Stimulated activated CD8-positive, alpha-beta memory T cell treated with anti-CD3 and anti-CD28 coated beads, Interleukin-7, amount 100 ng/mL, for 4 hours (primary cell): ENCODE measurements around the gene TEC.
"Not testable (repeated sequence)": the region's sequence is repeated elsewhere in the genome, so short reads cannot be mapped to it uniquely, and the experiment has no call there.

ENCODE experiments used
- DNase-seq, 2 donors: peaks; one replicate each; pipeline ENCODE4 v3.0.0-alpha.2; 2020; ENCODE audit warnings: low read depth in 2 of 2

Gene TEC

GRCh38 chr4:48242511-48243195 is 27.0 kb downstream of the TEC start:
- DNase-seq = no peak

- DNase-seq = no peak
Measured at GRCh38 chr4:48241731-48242130, 27.9 kb downstream of the TEC start.

GRCh38 chr4:48237996-48238645 is 31.5 kb downstream of the TEC start:
- no peak for DNase-seq

DNA sequence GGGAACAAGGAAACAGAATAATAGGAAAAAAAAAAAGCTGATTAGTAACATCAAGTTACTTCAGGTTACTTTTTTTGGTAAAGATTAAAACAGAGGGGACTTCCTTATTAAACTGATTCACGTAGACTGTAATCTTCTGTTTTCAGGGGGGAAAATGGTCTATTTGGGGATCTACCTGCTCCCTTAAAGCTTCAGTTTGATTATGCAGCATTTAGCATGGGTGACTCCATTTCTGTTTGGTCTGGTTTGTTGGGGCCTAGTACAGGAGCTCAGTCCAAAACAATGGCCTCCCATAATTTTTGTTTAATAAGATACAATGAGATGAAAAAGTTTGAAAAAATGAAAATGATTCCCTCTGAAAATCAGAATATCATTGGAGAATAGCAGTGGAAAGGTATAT is 34.6 kb downstream of the TEC start:
- DNase-seq = no peak

- DNase-seq = no peak
Measured at GRCh38 chr4:48234575-48234974, 35.1 kb downstream of the TEC start.

DNA sequence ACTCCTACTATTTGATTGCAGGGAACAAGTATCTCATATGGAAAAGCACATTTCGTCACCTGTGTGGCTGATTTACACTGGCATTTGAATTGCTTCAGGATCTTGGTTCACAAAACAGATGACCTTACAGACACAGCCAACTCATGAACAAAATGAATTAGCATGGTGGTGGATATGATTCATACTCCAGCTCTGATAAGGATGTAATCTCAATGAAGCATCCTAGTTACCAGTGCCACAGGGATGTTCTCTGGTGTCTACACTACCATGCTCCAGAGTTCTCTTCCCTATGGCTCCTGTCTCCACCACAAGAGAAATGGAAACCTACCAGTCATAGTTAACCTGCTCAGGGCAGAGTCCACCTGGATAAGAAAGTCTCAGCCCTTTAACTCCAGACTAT is 40.7 kb downstream of the TEC start:
- DNase-seq = no peak

DNA sequence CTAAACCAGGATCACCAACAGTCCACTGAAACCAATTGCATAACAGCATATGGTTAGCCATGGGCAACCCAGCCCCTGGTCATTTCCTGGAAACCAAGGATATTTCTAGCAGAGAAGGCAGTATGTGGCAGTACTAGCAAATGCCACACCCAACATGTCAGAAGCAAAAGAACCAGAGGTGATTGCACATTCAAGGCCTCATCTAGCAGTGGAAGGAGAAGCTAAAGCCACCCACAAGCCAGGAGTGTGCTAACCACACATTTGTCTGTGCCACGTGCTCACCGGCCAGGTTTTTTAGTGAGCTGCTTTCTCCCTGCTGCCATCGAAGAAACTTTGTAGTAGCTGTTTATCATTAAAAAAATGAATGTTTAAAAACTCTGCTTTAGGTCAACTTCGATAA is 42.0 kb downstream of the TEC start:
- no peak for DNase-seq

- no peak for DNase-seq
Measured at GRCh38 chr4:48226199-48226598, 43.4 kb downstream of the TEC start.

GRCh38 chr4:48225368-48226141 is 44.1 kb downstream of the TEC start:
- no peak for DNase-seq

- DNase-seq = no peak
Measured at GRCh38 chr4:48224606-48225005, 45.0 kb downstream of the TEC start.

DNA sequence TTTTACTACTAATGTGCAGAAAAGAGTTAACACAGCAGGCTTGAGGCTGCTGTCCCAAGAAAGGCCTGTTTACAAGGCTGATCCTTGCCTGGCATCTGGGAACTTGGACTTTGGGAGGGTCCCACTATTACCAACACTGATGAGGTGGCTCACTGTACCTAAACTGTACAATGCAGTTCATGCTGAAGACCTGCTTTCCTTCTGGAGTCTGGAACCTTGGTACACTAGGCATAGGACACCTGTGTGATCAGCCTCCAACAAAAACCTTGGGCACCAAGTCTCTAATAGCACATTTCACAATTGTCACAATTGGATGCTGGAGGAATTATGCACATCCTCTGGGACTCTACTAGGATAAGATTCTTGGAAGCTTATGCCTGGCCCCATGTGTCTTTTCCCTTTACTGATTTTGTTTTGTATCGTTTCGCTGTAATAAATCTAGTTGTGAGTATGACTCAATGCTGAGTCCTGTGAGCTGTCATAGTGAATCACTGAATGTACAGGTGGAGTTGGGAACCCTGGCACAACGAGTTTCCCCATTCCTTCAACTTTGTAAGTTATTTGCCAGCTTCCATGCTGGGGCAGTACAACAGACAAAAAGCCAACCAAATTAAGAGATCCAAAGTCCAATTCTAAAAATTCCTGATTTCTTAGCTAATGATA is 45.9 kb downstream of the TEC start:
- DNase-seq = no peak

GRCh38 chr4:48222491-48222890 is 47.1 kb downstream of the TEC start:
- DNase-seq = no peak

DNA sequence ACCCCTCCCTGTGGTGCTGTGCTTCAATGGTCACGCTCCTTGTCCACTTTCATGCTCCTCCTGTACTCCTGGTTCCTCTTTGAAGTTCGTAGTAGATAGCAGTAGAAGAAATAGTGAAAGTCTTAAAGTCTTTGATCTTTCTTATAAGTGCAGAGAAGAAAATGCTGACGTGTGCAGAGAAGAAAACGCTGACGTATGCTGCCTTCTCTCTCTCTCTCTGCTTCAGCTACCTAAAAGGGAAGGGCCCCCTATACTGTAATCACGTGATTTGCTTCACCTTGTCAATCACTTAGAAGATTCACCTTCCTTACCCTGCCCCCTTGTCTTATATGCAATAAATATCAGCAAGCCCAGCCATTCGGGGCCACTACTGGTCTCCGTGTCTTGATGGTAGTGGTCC is 50.2 kb downstream of the TEC start:
- DNase-seq = not testable (repeated sequence)

DNA sequence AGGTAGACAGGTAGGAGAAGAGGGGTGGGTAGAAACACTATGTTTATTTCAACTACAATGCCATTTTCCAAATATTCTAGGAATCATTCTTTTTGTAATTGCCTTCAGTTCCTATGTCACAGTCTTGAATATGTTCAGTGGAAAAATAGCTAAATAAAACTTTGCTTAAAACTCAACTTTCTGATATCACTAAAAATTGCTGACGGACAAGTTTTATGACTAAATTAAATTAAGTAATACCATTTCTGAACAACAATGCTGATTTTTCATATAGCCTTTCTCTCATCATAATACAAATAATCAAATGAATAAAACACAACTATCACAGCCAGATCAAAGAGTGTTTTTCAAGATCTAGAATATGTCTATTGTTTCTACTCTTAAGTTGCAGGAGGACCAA is 53.1 kb downstream of the TEC start:
- DNase-seq = no peak

DNA sequence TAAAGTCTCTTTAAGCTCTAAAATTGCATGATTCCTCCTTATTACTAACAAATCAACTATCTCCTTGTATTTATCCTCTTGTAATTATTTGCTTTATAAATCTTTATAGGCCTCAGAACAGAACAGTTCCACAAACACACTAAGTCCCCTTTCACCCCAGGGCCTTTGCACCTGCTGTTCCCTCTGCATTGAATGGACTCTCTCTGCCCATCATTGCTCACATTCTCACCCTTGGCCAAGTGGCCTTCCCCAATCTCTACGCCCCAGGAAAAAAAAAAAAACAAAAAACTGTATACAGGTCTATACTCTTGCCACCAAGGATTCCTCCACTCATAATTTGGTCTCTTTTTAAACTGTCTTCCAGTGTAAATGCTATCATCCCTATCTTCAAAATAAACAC is 53.7 kb downstream of the TEC start:
- DNase-seq = no peak

DNA sequence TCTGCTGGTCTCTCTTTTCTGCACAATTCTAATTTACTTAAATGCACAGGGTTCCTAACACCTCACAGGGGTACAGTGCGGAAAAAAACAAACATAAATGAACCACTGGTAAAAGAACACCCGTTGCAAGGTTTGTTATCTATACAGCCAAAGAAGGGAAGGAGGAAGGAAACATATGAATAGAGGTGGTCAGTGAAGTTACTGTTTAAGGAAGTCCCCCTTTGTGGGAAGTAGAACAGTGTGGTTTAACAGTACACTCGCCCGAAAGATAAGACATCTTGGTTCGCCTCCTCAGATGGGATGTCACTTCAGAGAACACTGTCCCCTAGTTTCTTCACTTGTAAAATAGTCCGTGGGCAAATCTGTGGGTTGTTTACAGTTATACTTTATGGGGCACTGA is 57.5 kb downstream of the TEC start:
- DNase-seq = no peak

DNA sequence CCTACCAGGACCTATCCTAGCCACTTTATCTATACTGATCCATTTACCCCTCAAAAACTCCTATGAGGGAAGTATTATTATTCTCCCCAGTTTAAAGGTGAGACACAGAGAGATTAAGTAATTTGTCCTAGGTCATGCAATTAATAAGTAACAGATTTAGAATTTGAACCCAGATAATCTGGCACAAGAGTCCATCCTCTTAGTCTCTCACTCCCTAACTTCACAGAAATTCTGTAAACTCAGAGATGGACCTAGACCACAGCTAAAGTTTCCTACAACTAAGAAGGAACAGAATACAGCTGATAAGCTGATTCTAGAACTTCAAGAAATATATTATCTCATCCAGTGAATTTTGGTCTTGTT is 58.7 kb downstream of the TEC start:
- DNase-seq = no peak

DNA sequence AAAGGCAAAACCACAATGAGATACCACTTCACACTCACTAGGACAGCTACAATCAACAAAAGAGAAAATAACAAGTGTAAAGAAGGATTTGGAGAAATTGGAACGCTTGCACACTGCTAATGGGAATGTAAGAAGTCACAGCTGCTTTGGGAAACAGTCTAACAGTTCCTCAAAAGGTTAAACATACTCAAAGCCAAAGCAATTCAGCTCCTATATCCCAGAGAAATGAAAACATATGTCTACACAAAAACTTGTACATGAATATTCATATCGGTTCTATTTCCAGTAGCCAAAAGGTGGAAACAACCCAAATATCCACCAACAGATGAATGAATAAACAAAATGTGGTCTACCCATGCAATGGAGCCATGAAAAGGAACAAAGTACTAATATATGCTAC is 64.0 kb downstream of the TEC start:
- DNase-seq = no peak

GRCh38 chr4:48205107-48205506 is 64.5 kb downstream of the TEC start:
- no peak for DNase-seq

- DNase-seq = no peak
Measured at GRCh38 chr4:48203819-48204218, 65.8 kb downstream of the TEC start.

DNA sequence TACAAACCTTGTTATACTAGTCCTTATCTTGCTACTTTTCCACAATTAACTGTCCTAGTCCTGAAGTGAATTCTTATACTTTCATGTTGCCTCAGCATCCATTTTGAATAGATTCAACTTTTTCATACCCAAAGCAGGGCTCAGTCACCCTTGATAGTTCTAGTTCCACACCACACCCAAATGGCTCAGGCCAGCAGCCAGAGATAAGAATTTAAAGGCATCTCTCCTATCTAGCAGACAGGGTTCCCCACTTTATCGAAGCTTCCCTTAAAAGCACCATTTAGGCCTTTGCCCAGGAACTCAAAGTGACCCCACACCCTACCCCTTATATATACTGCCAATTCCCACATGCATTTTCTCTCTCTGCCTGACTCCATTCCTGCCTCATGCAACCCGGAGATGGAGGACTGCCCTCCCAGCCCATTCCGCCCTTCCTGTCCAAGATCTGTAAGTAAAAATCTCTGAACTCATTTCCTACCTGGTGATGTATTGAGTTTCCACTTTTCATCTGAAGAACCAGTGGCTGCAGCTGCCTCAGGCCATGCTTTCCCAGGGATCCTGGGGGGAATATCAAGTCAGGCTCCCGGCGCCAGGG is 71.9 kb downstream of the TEC start:
- no peak for DNase-seq
